Panc1 (cell line): ENCODE measurements around the gene DLGAP1. TPM values are rescaled to one million over a fixed set of nuclear protein-coding genes. Genes with fewer than 3 reads are reported as not detected.

Experiments
- ATAC-seq: fragments of 200-7000 bp; cut with Tn5 transposase; 2 replicates; pipeline ENCODE4 v1.9.1; 2020; ENCODE audit warnings: mild to moderate bottlenecking, moderate library complexity
- BruUV-seq: library from RNA; stranded (reverse); fragments of 400-500 nt; replicated peaks from 2 replicates; lab custom pipeline; 2021; lab: Mats Ljungman, UMichigan
- CTCF ChIA-PET: fragments of 300-600 bp; sonication (Branson Sonifier 250); formaldehyde crosslinking; loops from one replicate; lab custom pipeline; 2022; ENCODE audit warnings: antibody characterized with exemption; lab: Charles Lee
- POLR2A ChIA-PET: fragments of 300-600 bp; sonication (Branson Sonifier 250); formaldehyde crosslinking; loops from one replicate; lab custom pipeline; 2022; ENCODE audit warnings: antibody characterized with exemption; lab: Charles Lee
- DNase-seq: peaks from one replicate; pipeline ENCODE4 v3.0.0-alpha.2; 2010; ENCODE audit warnings: low read depth, low spot score
- H3K27ac ChIP-seq: 2 replicates; pipeline ENCODE4 v1.5.1; 2011; ENCODE audit warnings: mild to moderate bottlenecking, low read length, inconsistent platforms
- H3K27me3 ChIP-seq: fragments of 200-500 bp; sonication (Bioruptor generic); 2 replicates; pipeline ENCODE4 v1.6.0; 2014; ENCODE audit warnings: low read length, inconsistent platforms; ENCODE audit not compliant: control insufficient read depth, insufficient read depth
- H3K36me3 ChIP-seq: fragments of 200-500 bp; sonication (Bioruptor generic); 2 replicates; pipeline ENCODE4 v1.5.1; 2014; ENCODE audit warnings: inconsistent platforms, mild to moderate bottlenecking, low read length, moderate library complexity; ENCODE audit not compliant: control insufficient read depth, insufficient read depth
- H3K4me1 ChIP-seq: 2 replicates; pipeline ENCODE4 v1.5.1; 2011; ENCODE audit warnings: inconsistent platforms, mild to moderate bottlenecking, low read length, moderate library complexity; ENCODE audit not compliant: control insufficient read depth, insufficient read depth
- H3K4me3 ChIP-seq, 2 experiments: 2 replicates each; pipeline ENCODE4 v1.5.1; 2011 to 2012; ENCODE audit warnings: low read depth in 2 of 2, low read length in 2 of 2, mild to moderate bottlenecking in 2 of 2, inconsistent platforms in 1 of 2, moderate library complexity in 1 of 2
- H3K9me3 ChIP-seq: fragments of 200-500 bp; sonication (Bioruptor generic); 2 replicates; pipeline ENCODE4 v1.5.1; 2014; ENCODE audit warnings: low read depth, mild to moderate bottlenecking, inconsistent platforms, low read length, moderate library complexity; ENCODE audit not compliant: control insufficient read depth, insufficient read depth
- CTCF ChIP-seq: fragments of 450-650 bp; IDR thresholded peaks from 2 replicates; pipeline ENCODE4 v1.5.1; 2017; ENCODE audit warnings: mild to moderate bottlenecking
- POLR2AphosphoS5 ChIP-seq: IDR thresholded peaks from 2 replicates; pipeline ENCODE4 v1.6.1; 2012; ENCODE audit warnings: mild to moderate bottlenecking, low read depth, low read length, moderate library complexity
- REST ChIP-seq, 2 experiments: IDR thresholded peaks; 2 replicates each; pipeline ENCODE4 v1.6.1; 2011 to 2012; ENCODE audit warnings: low read depth in 2 of 2, control low read depth in 1 of 2, low read length in 1 of 2, mild to moderate bottlenecking in 1 of 2, moderate library complexity in 1 of 2; ENCODE audit not compliant: insufficient read depth in 1 of 2
- SIN3A ChIP-seq: IDR thresholded peaks from 2 replicates; pipeline ENCODE4 v1.6.1; 2012; ENCODE audit warnings: low read depth, mild to moderate bottlenecking, low read length, moderate library complexity, borderline replicate concordance; ENCODE audit not compliant: insufficient read depth
- TCF7L2 ChIP-seq: IDR thresholded peaks from 2 replicates; pipeline ENCODE4 v1.6.1; 2011; ENCODE audit warnings: mild to moderate bottlenecking, low read depth, low read length, inconsistent platforms
- in situ Hi-C: cut with HindIII; loops from 2 replicates; pipeline ENCODE4 v1.10.0; 2016; ENCODE audit warnings: low sequenced_read_pairs, low pct_unique_long_range_greater_than_20kb
- intact Hi-C: fragments of 100-400 bp; cut with micrococcal nuclease; formaldehyde crosslinking; loops from one replicate; pipeline ENCODE4 v1.10.0; 2022; ENCODE audit not compliant: unreplicated experiment
- total RNA-seq: library from RNA; stranded (reverse); gene quantifications from one replicate; pipeline ENCODE4 v1.2.1, GENCODE V29; 2021; ENCODE audit not compliant: unreplicated experiment

DLGAP1 gene
- total RNA-seq, 1 experiment from 2014 or later = 1.8 TPM

- ChIA-PET CTCF (no interaction called here), POLR2A (no interaction called here)
- DNase-seq (no peak), ATAC-seq (no peak)
- Histone ChIP-seq H3K4me3 (no peak overlapping the region), H3K27me3 (peaks cover 6% of the 10 kb centered on the region; the same call in 1 of the 2 replicates), H3K4me1 (no peaks in the 10 kb centered on the region), H3K36me3 (no peaks in the 10 kb centered on the region), H3K27ac (no peak overlapping the region), H3K9me3 (no peaks in the 10 kb centered on the region)
- in situ Hi-C loops (no loop called here), intact Hi-C loops (no loop called here)
- TF ChIP-seq CTCF (no peak), TCF7L2 (no peak), POLR2AphosphoS5 (no peak), REST (IDR thresholded peaks at IDR 0.05; ENCODE audit: insufficient read depth in 1 of 2, low read depth in 2 of 2, low read length in 1 of 2) (no peak), SIN3A (no peak)
- BruUV-seq = no TSS peak
Observed at GRCh38 chr18:3901042-3901441, 554.1 kb downstream of the DLGAP1 start.

- ATAC-seq (no peak), DNase-seq (no peak)
- H3K4me3 ChIP-seq = no peak overlapping the region
- intact Hi-C loops (no loop called here), in situ Hi-C loops (no loop called here)
- no peak overlapping the region for H3K27ac ChIP-seq
- H3K36me3 ChIP-seq = no peaks in the 10 kb centered on the region
- no TSS peak for BruUV-seq
- no peaks in the 10 kb centered on the region for H3K4me1 ChIP-seq
- no peaks in the 10 kb centered on the region for H3K9me3 ChIP-seq
- peaks cover 6% of the 10 kb centered on the region; the same call in 1 of the 2 replicates for H3K27me3 ChIP-seq
- ChIA-PET CTCF (no interaction called here), POLR2A (no interaction called here)
- no peak for TF ChIP-seq POLR2AphosphoS5
- TF ChIP-seq SIN3A = no peak
- TF ChIP-seq REST (IDR thresholded peaks at IDR 0.05; ENCODE audit: insufficient read depth in 1 of 2, low read depth in 2 of 2, low read length in 1 of 2) = no peak
- TF ChIP-seq CTCF = no peak
- no peak for TF ChIP-seq TCF7L2
Observed at GRCh38 chr18:3900327-3900726, 554.8 kb downstream of the DLGAP1 start.
